HG03066 (cell line): Measurements from ENCODE around the gene PTPN4.

Experiments
- ATAC-seq: cut with Tn5 transposase; IDR thresholded peaks from one replicate; pipeline ENCODE4 v1.9.1; 2021; ENCODE audit warnings: low read depth; ENCODE audit not compliant: unreplicated experiment

Gene PTPN4

GRCh38 chr2:119759451-119760236 lies at the start of gene PTPN4:
Gene PTPN4 (plus strand): TSS chr2:119759922. CDS start chr2:119809854, 49,932 bp downstream.
- peak; percentile 88 for ATAC-seq

- ATAC-seq: no peak
Observed at GRCh38 chr2:119710281-119710680, 49.4 kb upstream of the PTPN4 start.

GRCh38 chr2:119711352-119711751 lies 48.4 kb upstream of the PTPN4 start:
- no peak for ATAC-seq

GRCh38 chr2:119712571-119712970 lies 47.2 kb upstream of the PTPN4 start:
- no peak for ATAC-seq

GRCh38 chr2:119713819-119714490 lies 45.8 kb upstream of the PTPN4 start:
- ATAC-seq: no peak

- ATAC-seq: no peak
Observed at GRCh38 chr2:119715409-119716283, 44.1 kb upstream of the PTPN4 start.

- ATAC-seq: no peak
Observed at GRCh38 chr2:119716284-119716672, 43.4 kb upstream of the PTPN4 start.

GRCh38 chr2:119718501-119719260 lies 41.0 kb upstream of the PTPN4 start:
- no peak for ATAC-seq

GRCh38 chr2:119719261-119719627 lies 40.5 kb upstream of the PTPN4 start:
- no peak for ATAC-seq

- no peak for ATAC-seq
Observed at GRCh38 chr2:119721043-119721442, 38.7 kb upstream of the PTPN4 start.

- ATAC-seq: no peak
Observed at GRCh38 chr2:119721462-119721861, 38.3 kb upstream of the PTPN4 start.

- ATAC-seq: no peak
Observed at GRCh38 chr2:119721904-119722303, 37.8 kb upstream of the PTPN4 start.

GRCh38 chr2:119723186-119723585 lies 36.5 kb upstream of the PTPN4 start:
- ATAC-seq: no peak

GRCh38 chr2:119723784-119724467 lies 35.8 kb upstream of the PTPN4 start:
- ATAC-seq: no peak

- no peak for ATAC-seq
Observed at GRCh38 chr2:119724656-119725485, 34.9 kb upstream of the PTPN4 start.

- ATAC-seq: no peak
Observed at GRCh38 chr2:119727493-119727892, 32.2 kb upstream of the PTPN4 start.

GRCh38 chr2:119728421-119728820 lies 31.3 kb upstream of the PTPN4 start:
- no peak for ATAC-seq

- ATAC-seq: no peak
Observed at GRCh38 chr2:119730671-119731177, 29.0 kb upstream of the PTPN4 start.

GRCh38 chr2:119731983-119732382 lies 27.7 kb upstream of the PTPN4 start:
- no peak for ATAC-seq
